ENCODE results near the gene GCLC. TPM values are rescaled to one million over a fixed set of nuclear protein-coding genes. Genes with fewer than 3 reads are reported as not detected.

GCLC gene
- total RNA-seq, 1 experiment from 2014 or later, result 47.1 TPM

GRCh38 chr6:53492860-53493634 is 51.9 kb downstream of the GCLC start:
- no peak overlapping the region for H3K27ac Mint-ChIP-seq
- no peak for TF ChIP-seq ARID4B (CRISPR knock-in tag; IDR thresholded peaks at IDR 0.05; ENCODE audit: borderline replicate concordance)
- no peak for TF ChIP-seq MAX (CRISPR knock-in tag; IDR thresholded peaks at IDR 0.05)
- no peak for TF ChIP-seq CBFB (CRISPR knock-in tag; IDR thresholded peaks at IDR 0.05; ENCODE audit: low read depth)
- TF ChIP-seq GRHL2 (CRISPR knock-in tag; IDR thresholded peaks at IDR 0.05; ENCODE audit: insufficient replicate concordance, severe bottlenecking), result no peak
- no peak for TF ChIP-seq SMAD3 (CRISPR knock-in tag; IDR thresholded peaks at IDR 0.05; ENCODE audit: borderline replicate concordance)
- TF ChIP-seq CTCF (IDR thresholded peaks at IDR 0.05), result 0 out of 2 replicates have a peak, but pooled peaks have one; percentile 26
- TF ChIP-seq STAT6 (CRISPR knock-in tag; conservative IDR thresholded peaks at IDR 0.05; ENCODE audit: low read depth), result no peak
- CTCF ChIA-PET, result interaction anchor here (0.8 to 3.2 kb wide), 41 partner anchors 8 to 463 kb away, joined by 3 to 39 read pairs (median 4); partner anchors contain the start of genes GCLC, KLHL31 and LRRC1
- peak; percentile 11 for DNase-seq (ENCODE audit: low spot score)
- POLR2A ChIA-PET, result no interaction called here
- no peak overlapping the region for H3K4me3 Mint-ChIP-seq
- H3K4me1 Mint-ChIP-seq, result no peaks in the 10 kb centered on the region
- H3K27me3 Mint-ChIP-seq (ENCODE audit: low read depth), result no peaks in the 10 kb centered on the region; the same call in 1 of the 2 replicates
- H3K9me3 Mint-ChIP-seq, result no peaks in the 10 kb centered on the region
- peaks cover 2% of the 10 kb centered on the region; the same call in 1 of the 2 replicates for H3K36me3 Mint-ChIP-seq
- peak; percentile 69 for ATAC-seq

GRCh38 chr6:53487080-53487479 is 57.8 kb downstream of the GCLC start:
- CTCF ChIA-PET, result interaction anchor here (0.5 kb wide), 1 partner anchor 78 kb away, joined by 4 read pairs; no protein-coding TSS in a partner anchor
- H3K27ac Mint-ChIP-seq, result no peak overlapping the region
- POLR2A ChIA-PET, result no interaction called here
- no peaks in the 10 kb centered on the region for H3K9me3 Mint-ChIP-seq
- DNase-seq (ENCODE audit: low spot score) (no peak), ATAC-seq (no peak)
- H3K36me3 Mint-ChIP-seq, result no peaks in the 10 kb centered on the region
- no peaks in the 10 kb centered on the region for H3K4me1 Mint-ChIP-seq
- H3K4me3 Mint-ChIP-seq, result no peak overlapping the region
- H3K27me3 Mint-ChIP-seq (ENCODE audit: low read depth), result no peaks in the 10 kb centered on the region; the same call in 1 of the 2 replicates
- TF ChIP-seq SP1 (CRISPR knock-in tag; conservative IDR thresholded peaks at IDR 0.05) (no peak), ATF3 (CRISPR knock-in tag; conservative IDR thresholded peaks at IDR 0.05) (no peak), ZNF121 (CRISPR knock-in tag; IDR thresholded peaks at IDR 0.05) (no peak), USF2 (CRISPR knock-in tag; IDR thresholded peaks at IDR 0.05) (no peak), MLX (CRISPR knock-in tag; IDR thresholded peaks at IDR 0.05) (no peak), ZNF219 (CRISPR knock-in tag; IDR thresholded peaks at IDR 0.05; ENCODE audit: borderline replicate concordance) (no peak), HMGXB4 (CRISPR knock-in tag; IDR thresholded peaks at IDR 0.05) (no peak), GRHL2 (CRISPR knock-in tag; IDR thresholded peaks at IDR 0.05; ENCODE audit: insufficient replicate concordance, severe bottlenecking) (no peak), SMAD3 (CRISPR knock-in tag; IDR thresholded peaks at IDR 0.05; ENCODE audit: borderline replicate concordance) (no peak), NR2C2 (CRISPR knock-in tag; IDR thresholded peaks at IDR 0.05) (no peak), ELF4 (CRISPR knock-in tag; IDR thresholded peaks at IDR 0.05; ENCODE audit: low read depth) (no peak)

All from WTC11 (cell line).